GM12878 (cell line): ENCODE measurements around the gene PLXNA2. TPM values are rescaled to one million over a fixed set of nuclear protein-coding genes. Genes with fewer than 3 reads are reported as not detected.

Source experiments
- ATAC-seq: fragments of 200-7000 bp; cut with Tn5 transposase; 3 replicates; pipeline ENCODE4 v1.9.1; 2020; ENCODE audit warnings: mild to moderate bottlenecking, moderate library complexity
- BruUV-seq: library from RNA; stranded (reverse); fragments of 400-500 nt; replicated peaks from 2 replicates; lab custom pipeline; 2021; lab: Mats Ljungman, UMichigan
- CTCF ChIA-PET: fragments of 300-600 bp; sonication (Branson Sonifier 250); formaldehyde crosslinking; extraction: SDS; loops from one replicate; lab custom pipeline; 2021; ENCODE audit warnings: inconsistent platforms; lab: Yijun Ruan, JAX
- POLR2A ChIA-PET: fragments of 350-600 bp; formaldehyde crosslinking; extraction: SDS; loops from one replicate; lab custom pipeline; 2021; ENCODE audit warnings: inconsistent platforms; lab: Charles Lee
- RAD21 ChIA-PET: fragments of 300-600 bp; sonication (Branson Sonifier 250); formaldehyde crosslinking; loops from one replicate; lab custom pipeline; 2023; ENCODE audit warnings: antibody characterized with exemption; ENCODE audit not compliant: unreplicated experiment; lab: Charles Lee
- SMC1A ChIA-PET: fragments of 300-600 bp; sonication (Branson Sonifier 250); formaldehyde crosslinking; loops from one replicate; lab custom pipeline; 2023; ENCODE audit not compliant: unreplicated experiment, uncharacterized antibody; lab: Charles Lee
- DNase-seq: peaks from one replicate; pipeline ENCODE4 v3.0.0-alpha.2; 2011; ENCODE audit warnings: low read depth, low spot score
- FAIRE-seq: peaks from 3 replicates; lab custom pipeline; 2011; peaks lifted over from hg19 to GRCh38; lab: Jason Lieb, UNC
- H2AFZ ChIP-seq: 2 replicates; pipeline ENCODE4 v1.6.0; 2011; ENCODE audit warnings: low read depth, low read length, control low read depth; ENCODE audit not compliant: control insufficient read depth
- H3K27ac ChIP-seq: 2 replicates; pipeline ENCODE4 v1.5.1; 2011; ENCODE audit warnings: control low read depth; ENCODE audit not compliant: control insufficient read depth, insufficient read depth
- H3K27me3 ChIP-seq, 2 experiments: replicated peaks in 1 of 2; 2 replicates each; pipeline versions ENCODE4 v1.6.0 to v1.6.1; 2011; ENCODE audit warnings: low read length in 1 of 2; ENCODE audit not compliant: control insufficient read depth in 2 of 2, insufficient read depth in 2 of 2
- H3K36me3 ChIP-seq, 2 experiments: 2 replicates each; pipeline ENCODE4 v1.5.1; 2011; ENCODE audit warnings: low read length in 1 of 2; ENCODE audit not compliant: control insufficient read depth in 2 of 2, insufficient read depth in 2 of 2
- H3K4me1 ChIP-seq: 2 replicates; pipeline ENCODE4 v1.6.1; 2011; ENCODE audit warnings: mild to moderate bottlenecking, low read length, moderate library complexity, mixed read lengths; ENCODE audit not compliant: control insufficient read depth, insufficient read depth
- H3K4me2 ChIP-seq: 2 replicates; pipeline ENCODE4 v1.6.0; 2011; ENCODE audit warnings: control low read depth; ENCODE audit not compliant: control insufficient read depth, insufficient read depth
- H3K4me3 ChIP-seq: fragments of 200-600 bp; sonication (generic); 2 replicates; pipeline ENCODE4 v1.5.1; 2016
- H3K79me2 ChIP-seq: 2 replicates; pipeline ENCODE4 v1.6.0; 2011; ENCODE audit warnings: low read length; ENCODE audit not compliant: control insufficient read depth, insufficient read depth
- H3K9ac ChIP-seq: 2 replicates; pipeline ENCODE4 v1.8.0; 2011; ENCODE audit warnings: low read length, control low read depth, mixed read lengths; ENCODE audit not compliant: control insufficient read depth, insufficient read depth
- H3K9me3 ChIP-seq: replicated peaks from 3 replicates; pipeline ENCODE4 v1.5.1; 2011; ENCODE audit warnings: mild to moderate bottlenecking, low read length; ENCODE audit not compliant: control insufficient read depth, insufficient read depth
- H4K20me1 ChIP-seq: 2 replicates; pipeline ENCODE4 v1.6.0; 2011; ENCODE audit not compliant: control insufficient read depth, insufficient read depth
- BACH1 ChIP-seq: fragments of 450-650 bp; IDR thresholded peaks from 2 replicates; pipeline ENCODE4 v1.6.1; 2017; ENCODE audit warnings: mild to moderate bottlenecking, borderline replicate concordance
- BCLAF1 ChIP-seq: fragments of 450-650 bp; IDR thresholded peaks from 2 replicates; pipeline ENCODE4 v1.6.1; 2017; ENCODE audit warnings: antibody characterized with exemption, mild to moderate bottlenecking, moderate library complexity
- BRCA1 ChIP-seq: IDR thresholded peaks from 2 replicates; pipeline ENCODE4 v1.6.1; 2011; ENCODE audit warnings: low read depth, low read length, improper control_type of control experiment
- CHD2 ChIP-seq: IDR thresholded peaks from 2 replicates; pipeline ENCODE4 v1.6.1; 2011; ENCODE audit warnings: low read depth, low read length, improper control_type of control experiment, borderline replicate concordance
- CREM ChIP-seq: IDR thresholded peaks from 2 replicates; pipeline ENCODE4 v1.6.1; 2014; ENCODE audit warnings: antibody characterized with exemption, low read depth
- EZH2 ChIP-seq: IDR thresholded peaks from 2 replicates; pipeline ENCODE4 v1.6.1; 2012; ENCODE audit warnings: low read depth, mild to moderate bottlenecking, control low read depth, inconsistent platforms, low read length, borderline replicate concordance; ENCODE audit not compliant: control insufficient read depth
- HDAC2 ChIP-seq: fragments of 200-600 bp; sonication (generic); IDR thresholded peaks from 2 replicates; pipeline ENCODE4 v1.6.1; 2017
- HDGF ChIP-seq: fragments of 450-650 bp; IDR thresholded peaks from 2 replicates; pipeline ENCODE4 v1.6.1; 2016; ENCODE audit warnings: antibody characterized with exemption
- IRF4 ChIP-seq: IDR thresholded peaks from 2 replicates; pipeline ENCODE4 v1.6.1; 2011; ENCODE audit warnings: low read depth, low read length
- KLF5 ChIP-seq: fragments of 450-650 bp; IDR thresholded peaks from 2 replicates; pipeline ENCODE4 v1.6.1; 2014; ENCODE audit warnings: mild to moderate bottlenecking; ENCODE audit not compliant: partially characterized antibody
- MTA3 ChIP-seq: IDR thresholded peaks from 2 replicates; pipeline ENCODE4 v1.6.1; 2012; ENCODE audit warnings: low read length, inconsistent platforms, borderline replicate concordance
- NFXL1 ChIP-seq: fragments of 450-650 bp; IDR thresholded peaks from 2 replicates; pipeline ENCODE4 v1.6.1; 2017; ENCODE audit warnings: antibody characterized with exemption, mild to moderate bottlenecking, borderline replicate concordance
- NR2C1 ChIP-seq: fragments of 450-650 bp; IDR thresholded peaks from 2 replicates; pipeline ENCODE4 v1.6.1; 2017; ENCODE audit warnings: antibody characterized with exemption, mild to moderate bottlenecking, moderate library complexity
- SMC3 ChIP-seq: IDR thresholded peaks from 2 replicates; pipeline ENCODE4 v1.6.1; 2011; ENCODE audit warnings: low read length, improper control_type of control experiment, borderline replicate concordance
- TAF1 ChIP-seq: IDR thresholded peaks from 2 replicates; pipeline ENCODE4 v1.6.1; 2011; ENCODE audit warnings: mild to moderate bottlenecking, low read depth, low read length, borderline replicate concordance
- TARDBP ChIP-seq: IDR thresholded peaks from 2 replicates; pipeline ENCODE4 v1.6.1; 2016; ENCODE audit warnings: borderline replicate concordance
- USF2 ChIP-seq: IDR thresholded peaks from 2 replicates; pipeline ENCODE4 v1.6.1; 2011; ENCODE audit warnings: low read depth, low read length, improper control_type of control experiment, borderline replicate concordance
- ZBTB40 ChIP-seq: fragments of 450-650 bp; IDR thresholded peaks from 2 replicates; pipeline ENCODE4 v1.6.1; 2016; ENCODE audit warnings: mild to moderate bottlenecking, moderate library complexity, borderline replicate concordance
- WGBS: methylation state at CpG from one replicate; pipeline ENCODE4 v1.1.6; 2016; ENCODE audit warnings: low lambda C conversion rate; ENCODE audit not compliant: insufficient replicate concordance, insufficient coverage; ENCODE audit errors: missing lambda C conversion rate; 5-methylcytosine and 5-hydroxymethylcytosine counted together
- in situ Hi-C: fragments of 300-500 bp; cut with MboI; formaldehyde crosslinking; loops from 9 replicates; pipeline ENCODE4 v1.14.3; 2018; ENCODE audit warnings: mixed read lengths
- intact Hi-C: fragments of 100-400 bp; cut with micrococcal nuclease; formaldehyde crosslinking; loops from one replicate; pipeline ENCODE4 v1.14.2; 2022; ENCODE audit not compliant: unreplicated experiment
- polyA plus RNA-seq, 11 experiments: library from polyadenylated mRNA; depleted of rRNA in 4 of 11; unstranded in 6 of 11; stranded (reverse) in 5 of 11; fragments of >200 nt; fragmentation: Nextera tagmentation in 4 of 11; fragmentation: Illumina TruSeq in 1 of 11; extraction: Ambion mirVana in 4 of 11; extraction: Trizol in 1 of 11; gene quantifications; 1 replicate in 1 of 11; 2 replicates in 10 of 11; pipeline versions ENCODE4 v1.2.1 to v1.2.3, GENCODE V29; 2011 to 2016; ENCODE audit warnings: inconsistent platforms in 2 of 11, missing spikeins in 2 of 11, low read depth in 1 of 11
- total RNA-seq, 4 experiments: library from RNA; depleted of rRNA in 3 of 4; stranded (reverse); fragments of >200 nt in 3 of 4; fragmentation: Illumina TruSeq in 1 of 4; extraction: Trizol in 1 of 4; gene quantifications; 2 replicates each; pipeline versions ENCODE4 v1.2.1 to v1.2.3, GENCODE V29; 2013 to 2021

PLXNA2 gene
- total and polyA plus RNA-seq, 10 of the 15 experiments (the other 5 are each of a cell fraction or from before 2014, with no cell fraction given): under 0.01 to 0.08 (median 0.07) TPM; not detected in 4

- no peak overlapping the region for H3K27ac ChIP-seq
- ATAC-seq (no peak), FAIRE-seq (no peak), DNase-seq (no peak)
- no peaks in the 10 kb centered on the region for H3K4me1 ChIP-seq
- no peak overlapping the region for H3K9ac ChIP-seq
- ChIA-PET CTCF (interaction anchor here (0.7 to 1.3 kb wide), 3 partner anchors 11 to 90 kb away, joined by 3 read pairs; no protein-coding TSS in a partner anchor), POLR2A (no interaction called here), SMC1A (no interaction called here), RAD21 (no interaction called here)
- H2AFZ ChIP-seq: no peak overlapping the region
- no peaks in the 10 kb centered on the region; the same call in 2 of the 3 replicates for H3K9me3 ChIP-seq
- H3K36me3 ChIP-seq: no peaks in the 10 kb centered on the region
- in situ Hi-C loops (no loop called here), intact Hi-C loops (no loop called here)
- H3K79me2 ChIP-seq: no peaks in the 10 kb centered on the region
- no peaks in the 10 kb centered on the region for H4K20me1 ChIP-seq
- peaks cover 0 to 5% of the 10 kb centered on the region in 2 experiments; a peak in 2 of 4 replicates for H3K27me3 ChIP-seq
- no peak overlapping the region for H3K4me3 ChIP-seq
- no TSS peak for BruUV-seq
- no peak overlapping the region for H3K4me2 ChIP-seq
- WGBS: 20% methylated on average over 5 of the region's 5 CpGs
- TF ChIP-seq USF2 (no peak), ZBTB40 (no peak), SMC3 (no peak), KLF5 (no peak), TARDBP (no peak), NR2C1 (no peak), CHD2 (no peak), CREM (no peak), BACH1 (no peak), BCLAF1 (no peak), IRF4 (no peak), BRCA1 (no peak), TAF1 (no peak), HDAC2 (no peak), NFXL1 (no peak), EZH2 (no peak), MTA3 (no peak), HDGF (no peak)
These were observed 257.0 kb downstream of the PLXNA2 start for GRCh38 chr1:207987164-207987563.
